GM12878 (cell line): ENCODE data around the gene ASPHD1.

Experiments used
- MTA2 ChIP-seq: fragments of 450-650 bp; IDR thresholded peaks from 2 replicates; pipeline ENCODE4 v1.6.1; 2016; ENCODE audit warnings: low read depth, mild to moderate bottlenecking, moderate library complexity
- RAD51 ChIP-seq: fragments of 450-650 bp; IDR thresholded peaks from 2 replicates; pipeline ENCODE4 v1.6.1; 2016; ENCODE audit warnings: moderate library complexity, mild to moderate bottlenecking, inconsistent platforms

- TF ChIP-seq RAD51 (no peak), MTA2 (no peak)
Measured at GRCh38 chr16:29940656-29941055, 40.4 kb downstream of the ASPHD1 start.
